ENCODE measurements around the gene PLIN4. TPM values are rescaled to one million over a fixed set of nuclear protein-coding genes. Genes with fewer than 3 reads are reported as not detected.

Gene PLIN4
- polyA plus RNA-seq, 1 donor (not counting 4 experiments of a cell fraction or from before 2014, with no cell fraction given): not detected

GRCh38 chr19:4473763-4474513 is 44.3 kb downstream of the PLIN4 start:
- Histone ChIP-seq H4K20me1 (ENCODE audit: control insufficient read depth, extremely low read depth, insufficient read depth, low read length) (no peaks in the 10 kb centered on the region), H3K27ac (ENCODE audit: control insufficient read depth, insufficient read depth, low read length) (no peak overlapping the region), H3K4me1 (ENCODE audit: control insufficient read depth, extremely low read depth, insufficient read depth, low read length) (peaks cover 8% of the 10 kb centered on the region), H3K9me1 (ENCODE audit: control insufficient read depth, extremely low read depth, insufficient read depth, low read length) (no peaks in the 10 kb centered on the region), H3K36me3 (ENCODE audit: control insufficient read depth in 2 of 2, extremely low read depth in 1 of 2, insufficient read depth in 2 of 2, low read length in 2 of 2) (peaks cover 4 to 15% of the 10 kb centered on the region in 2 experiments), H3K9ac (ENCODE audit: control insufficient read depth, extremely low read depth, insufficient read depth, low read length) (peak overlapping the region; percentile 29), H3K27me3 (ENCODE audit: control insufficient read depth, extremely low read depth, insufficient read depth, low read length) (no peaks in the 10 kb centered on the region), H3K4me2 (ENCODE audit: control insufficient read depth, extremely low read depth, insufficient read depth, low read depth, low read length) (peak overlapping the region; percentile 50), H2AFZ (ENCODE audit: control insufficient read depth, low read length) (no peak overlapping the region), H3K79me2 (ENCODE audit: control insufficient read depth, insufficient read depth, low read length) (peaks cover 27% of the 10 kb centered on the region), H3K4me3 (ENCODE audit: control insufficient read depth in 2 of 3, extremely low read depth in 1 of 3, insufficient read depth in 2 of 3, low read depth in 1 of 3, low read length in 3 of 3) (peak overlapping the region in 1 of 3 experiments; percentile 88), H3K9me3 (ENCODE audit: control insufficient read depth, low read depth, low read length) (no peaks in the 10 kb centered on the region)
- FAIRE-seq (no peak), DNase-seq (ENCODE audit: low read depth, low spot score) (no peak)
- dilution Hi-C loops (cut with MboI; ENCODE audit: extremely low pct_ligation_motif_present, low sequenced_read_pairs): no loop called here
- TF ChIP-seq CTCF (optimal IDR thresholded peaks at IDR 0.05 in 1 of 3, IDR thresholded peaks at IDR 0.05 in 1 of 3, conservative IDR thresholded peaks at IDR 0.05 in 1 of 3; ENCODE audit: extremely low read depth in 1 of 3, insufficient read depth in 2 of 3, low read length in 3 of 3) (no peak), EZH2 (IDR thresholded peaks at IDR 0.05; ENCODE audit: low read length) (no peak)

- Histone ChIP-seq H3K4me3 (ENCODE audit: control insufficient read depth in 2 of 3, extremely low read depth in 1 of 3, insufficient read depth in 2 of 3, low read depth in 1 of 3, low read length in 3 of 3) (peak overlapping the region; percentile 76 to 97 (median 88)), H3K79me2 (ENCODE audit: control insufficient read depth, insufficient read depth, low read length) (peaks cover 27% of the 10 kb centered on the region), H4K20me1 (ENCODE audit: control insufficient read depth, extremely low read depth, insufficient read depth, low read length) (no peaks in the 10 kb centered on the region), H3K9me3 (ENCODE audit: control insufficient read depth, low read depth, low read length) (no peaks in the 10 kb centered on the region), H3K27me3 (ENCODE audit: control insufficient read depth, extremely low read depth, insufficient read depth, low read length) (no peaks in the 10 kb centered on the region), H3K9ac (ENCODE audit: control insufficient read depth, extremely low read depth, insufficient read depth, low read length) (peak overlapping the region; percentile 81), H3K4me2 (ENCODE audit: control insufficient read depth, extremely low read depth, insufficient read depth, low read depth, low read length) (peak overlapping the region; percentile 87), H3K9me1 (ENCODE audit: control insufficient read depth, extremely low read depth, insufficient read depth, low read length) (no peaks in the 10 kb centered on the region), H3K27ac (ENCODE audit: control insufficient read depth, insufficient read depth, low read length) (peak overlapping the region; percentile 36), H3K4me1 (ENCODE audit: control insufficient read depth, extremely low read depth, insufficient read depth, low read length) (peaks cover 8% of the 10 kb centered on the region), H3K36me3 (ENCODE audit: control insufficient read depth in 2 of 2, extremely low read depth in 1 of 2, insufficient read depth in 2 of 2, low read length in 2 of 2) (peaks cover 2 to 15% of the 10 kb centered on the region in 2 experiments), H2AFZ (ENCODE audit: control insufficient read depth, low read length) (no peak overlapping the region)
- dilution Hi-C loops (cut with MboI; ENCODE audit: extremely low pct_ligation_motif_present, low sequenced_read_pairs): no loop called here
- TF ChIP-seq CTCF (optimal IDR thresholded peaks at IDR 0.05 in 1 of 3, IDR thresholded peaks at IDR 0.05 in 1 of 3, conservative IDR thresholded peaks at IDR 0.05 in 1 of 3; ENCODE audit: extremely low read depth in 1 of 3, insufficient read depth in 2 of 3, low read length in 3 of 3) (no peak), EZH2 (IDR thresholded peaks at IDR 0.05; ENCODE audit: low read length) (no peak)
- no peak for DNase-seq (ENCODE audit: low read depth, low spot score)
- no peak for FAIRE-seq
Measured at GRCh38 chr19:4473011-4473762, 45.1 kb downstream of the PLIN4 start.

All from keratinocyte (primary cell).